ENCODE data around the gene SFXN5. TPM values are rescaled to one million over a fixed set of nuclear protein-coding genes. Genes with fewer than 3 reads are reported as not detected.
A peak's percentile ranks its signal among the peaks of the same experiment; 100 is the strongest.

SFXN5 gene
- total RNA-seq, 1 donor from 2014 or later, result 9.5 TPM

DNA sequence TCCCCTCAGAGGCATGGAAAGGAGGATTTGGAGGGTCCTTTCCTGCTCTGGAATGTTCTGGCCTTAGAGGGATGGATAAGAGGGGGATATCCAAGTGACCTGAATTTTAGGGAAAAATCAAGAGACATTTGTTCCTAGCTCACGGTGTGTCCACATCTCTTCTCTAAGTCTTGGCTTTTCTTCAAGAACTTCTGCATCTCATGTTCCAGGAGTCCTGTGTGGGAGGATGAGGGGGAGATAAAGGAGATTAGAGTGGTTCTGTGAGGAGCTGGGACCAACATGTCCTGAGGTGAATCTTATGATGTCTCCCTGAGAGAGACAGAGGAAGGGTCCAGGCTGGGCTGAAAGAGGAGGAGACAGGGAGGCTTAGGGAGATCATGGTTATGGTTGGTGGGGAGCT is 142.5 kb downstream of the SFXN5 start:
- H3K9me3 Mint-ChIP-seq, result no peaks in the 10 kb centered on the region
- no peaks in the 10 kb centered on the region for H3K4me1 Mint-ChIP-seq (ENCODE audit: low read depth)
- DNase-seq (ENCODE audit: low spot score), result no peak
- H3K36me3 Mint-ChIP-seq (ENCODE audit: low read depth), result no peaks in the 10 kb centered on the region
- H3K27ac Mint-ChIP-seq, result no peak overlapping the region
- intact Hi-C loops (cut with micrococcal nuclease), result no loop called here
- peaks cover 14% of the 10 kb centered on the region for H3K27me3 Mint-ChIP-seq (ENCODE audit: insufficient read depth)
- no peak overlapping the region for H3K4me3 Mint-ChIP-seq

DNA sequence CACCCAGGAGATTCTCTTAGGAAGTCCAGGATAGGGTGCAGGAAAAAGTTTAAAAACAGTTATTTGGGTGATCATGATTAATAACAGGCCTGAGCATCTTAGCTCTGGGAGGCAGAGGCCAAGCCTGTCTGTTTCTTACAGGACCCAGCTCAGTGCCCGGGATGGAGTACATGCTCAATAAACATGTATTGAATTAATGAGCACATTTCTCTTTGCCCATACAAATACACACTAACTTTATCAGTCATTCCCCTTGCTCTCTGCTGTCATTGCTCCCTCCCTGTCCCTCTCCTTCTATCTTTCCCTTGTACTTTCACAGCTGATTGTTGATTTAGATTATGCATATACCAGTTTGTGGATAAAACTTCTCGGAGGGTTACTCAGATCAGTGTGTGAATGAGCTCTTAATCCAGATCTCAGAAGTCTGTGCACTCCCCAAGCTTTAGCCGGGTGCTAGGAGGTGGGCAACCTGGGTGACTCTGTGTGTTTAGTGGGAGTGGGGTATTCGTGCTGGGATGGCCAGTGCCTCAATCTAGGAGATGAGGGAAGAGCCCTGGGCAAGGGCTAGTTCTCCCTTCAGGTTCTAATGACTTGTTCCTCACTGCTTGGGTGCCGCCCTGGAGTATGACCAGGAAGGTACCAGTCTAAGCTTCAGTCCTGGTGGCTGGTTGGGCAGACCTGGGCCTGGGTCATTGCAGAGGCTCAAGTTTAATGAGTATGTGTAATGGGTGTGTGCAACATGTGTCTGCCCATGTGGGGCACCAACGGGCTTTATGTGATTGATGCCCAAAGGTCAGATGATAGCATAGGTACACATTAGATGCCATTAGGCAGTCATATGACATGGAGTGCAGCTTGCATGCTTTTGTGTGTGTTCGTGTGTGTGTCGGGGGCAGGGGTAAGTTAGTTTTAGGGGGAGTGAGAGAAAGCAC is 143.6 kb downstream of the SFXN5 start:
- H3K36me3 Mint-ChIP-seq (ENCODE audit: low read depth), result no peaks in the 10 kb centered on the region
- no peak for DNase-seq (ENCODE audit: low spot score)
- intact Hi-C loops (cut with micrococcal nuclease), result no loop called here
- H3K4me3 Mint-ChIP-seq, result no peak overlapping the region
- no peak overlapping the region for H3K27ac Mint-ChIP-seq
- H3K4me1 Mint-ChIP-seq (ENCODE audit: low read depth), result no peaks in the 10 kb centered on the region
- no peaks in the 10 kb centered on the region for H3K9me3 Mint-ChIP-seq
- H3K27me3 Mint-ChIP-seq (ENCODE audit: insufficient read depth), result peaks cover 25% of the 10 kb centered on the region

DNA sequence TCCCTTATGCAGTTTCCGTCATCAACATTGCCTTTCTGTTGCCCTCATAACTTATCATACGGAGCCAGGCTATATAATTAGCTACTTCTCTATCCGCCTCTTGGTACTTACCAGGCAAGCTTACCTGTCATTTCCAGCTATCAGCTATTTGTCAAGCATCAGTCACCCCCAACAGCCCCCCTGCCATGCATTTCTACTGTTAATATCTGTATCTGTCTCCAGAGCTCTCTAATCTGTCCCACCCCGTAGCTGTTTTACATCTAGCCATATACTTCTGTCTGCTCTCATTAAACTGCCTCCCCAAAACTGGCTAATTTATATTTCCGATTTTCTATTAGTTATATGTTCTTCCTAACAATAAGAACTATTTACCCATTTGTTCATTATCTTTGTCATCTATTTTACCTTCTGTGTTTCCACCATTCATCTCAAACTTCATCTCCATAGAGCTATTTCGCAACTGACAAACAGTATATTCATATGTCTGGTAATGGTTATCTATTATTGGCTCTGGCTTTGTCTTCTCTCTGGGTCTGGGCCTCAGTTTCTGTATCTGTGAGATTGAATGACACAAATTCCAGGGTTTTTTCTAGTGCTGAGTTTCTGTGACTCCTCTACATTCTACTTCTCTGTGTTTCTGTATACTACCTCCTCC is 144.6 kb downstream of the SFXN5 start:
- intact Hi-C loops (cut with micrococcal nuclease), result no loop called here
- Mint-ChIP-seq H3K9me3 (no peaks in the 10 kb centered on the region), H3K27me3 (ENCODE audit: insufficient read depth) (peaks cover 34% of the 10 kb centered on the region), H3K36me3 (ENCODE audit: low read depth) (peaks cover 4% of the 10 kb centered on the region), H3K4me3 (no peak overlapping the region), H3K27ac (no peak overlapping the region), H3K4me1 (ENCODE audit: low read depth) (no peaks in the 10 kb centered on the region)
- no peak for DNase-seq (ENCODE audit: low spot score)

DNA sequence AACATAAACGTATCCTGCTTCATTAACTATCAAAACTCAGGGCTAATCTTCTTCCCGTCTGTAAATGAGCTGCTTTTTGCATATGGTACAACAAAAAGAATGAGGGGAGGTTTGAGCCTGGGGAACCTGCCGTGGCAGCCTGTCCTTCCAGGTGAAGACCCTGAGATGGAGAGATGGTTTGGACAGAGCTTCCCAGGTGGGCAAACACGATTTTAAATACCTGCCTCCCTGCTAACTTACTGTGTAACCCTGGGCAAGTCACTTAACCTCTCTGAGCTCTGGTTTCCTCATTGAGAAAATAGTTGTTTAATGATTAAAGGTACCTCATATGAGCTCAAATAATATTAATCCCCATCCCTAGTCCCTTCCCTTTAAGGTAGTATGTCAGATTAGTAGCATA is 145.1 kb downstream of the SFXN5 start:
- DNase-seq (ENCODE audit: low spot score), result no peak
- Mint-ChIP-seq H3K4me1 (ENCODE audit: low read depth) (no peaks in the 10 kb centered on the region), H3K27ac (no peak overlapping the region), H3K27me3 (ENCODE audit: insufficient read depth) (peaks cover 39% of the 10 kb centered on the region), H3K4me3 (no peak overlapping the region), H3K9me3 (no peaks in the 10 kb centered on the region), H3K36me3 (ENCODE audit: low read depth) (peaks cover 4% of the 10 kb centered on the region)
- intact Hi-C loops (cut with micrococcal nuclease), result no loop called here

DNA sequence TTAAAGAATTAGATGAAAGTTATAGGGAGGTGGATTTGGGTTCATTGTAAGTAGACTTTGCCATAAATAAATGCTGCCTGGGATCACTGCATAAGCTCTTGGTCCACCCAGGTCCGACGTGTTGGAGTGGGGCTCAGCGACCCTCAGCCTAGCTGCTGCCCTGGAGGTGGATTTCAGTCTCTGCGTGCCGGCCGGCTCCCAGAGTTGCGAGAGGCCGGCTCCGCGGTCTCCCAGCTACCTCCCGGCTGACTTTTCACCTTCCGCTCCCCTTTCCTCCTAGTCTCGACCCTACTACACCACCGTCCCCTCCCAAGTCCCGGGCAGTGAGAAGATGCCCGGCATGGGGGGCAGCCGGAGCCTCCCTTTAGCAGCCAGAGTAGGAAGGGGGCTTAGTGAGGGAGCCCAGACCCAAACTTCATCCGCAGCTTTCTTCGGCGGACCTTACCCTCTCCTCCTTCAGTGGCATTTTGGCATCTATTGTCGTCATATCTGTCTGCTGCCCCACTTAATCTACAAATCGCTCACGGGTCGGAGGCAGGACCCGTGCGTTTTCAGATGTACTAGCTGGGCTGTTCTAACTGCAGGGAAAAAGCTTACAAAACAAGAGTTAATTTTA is 146.1 kb downstream of the SFXN5 start:
- Mint-ChIP-seq H3K4me3 (no peak overlapping the region), H3K27me3 (ENCODE audit: insufficient read depth) (peaks cover 42% of the 10 kb centered on the region), H3K27ac (no peak overlapping the region), H3K36me3 (ENCODE audit: low read depth) (peaks cover 4% of the 10 kb centered on the region), H3K4me1 (ENCODE audit: low read depth) (no peaks in the 10 kb centered on the region), H3K9me3 (no peaks in the 10 kb centered on the region)
- no peak for DNase-seq (ENCODE audit: low spot score)
- intact Hi-C loops (cut with micrococcal nuclease), result loop anchor here (1.0 kb wide), 1 partner anchor 8 kb away; the partner anchor contains the start of gene EMX1

DNA sequence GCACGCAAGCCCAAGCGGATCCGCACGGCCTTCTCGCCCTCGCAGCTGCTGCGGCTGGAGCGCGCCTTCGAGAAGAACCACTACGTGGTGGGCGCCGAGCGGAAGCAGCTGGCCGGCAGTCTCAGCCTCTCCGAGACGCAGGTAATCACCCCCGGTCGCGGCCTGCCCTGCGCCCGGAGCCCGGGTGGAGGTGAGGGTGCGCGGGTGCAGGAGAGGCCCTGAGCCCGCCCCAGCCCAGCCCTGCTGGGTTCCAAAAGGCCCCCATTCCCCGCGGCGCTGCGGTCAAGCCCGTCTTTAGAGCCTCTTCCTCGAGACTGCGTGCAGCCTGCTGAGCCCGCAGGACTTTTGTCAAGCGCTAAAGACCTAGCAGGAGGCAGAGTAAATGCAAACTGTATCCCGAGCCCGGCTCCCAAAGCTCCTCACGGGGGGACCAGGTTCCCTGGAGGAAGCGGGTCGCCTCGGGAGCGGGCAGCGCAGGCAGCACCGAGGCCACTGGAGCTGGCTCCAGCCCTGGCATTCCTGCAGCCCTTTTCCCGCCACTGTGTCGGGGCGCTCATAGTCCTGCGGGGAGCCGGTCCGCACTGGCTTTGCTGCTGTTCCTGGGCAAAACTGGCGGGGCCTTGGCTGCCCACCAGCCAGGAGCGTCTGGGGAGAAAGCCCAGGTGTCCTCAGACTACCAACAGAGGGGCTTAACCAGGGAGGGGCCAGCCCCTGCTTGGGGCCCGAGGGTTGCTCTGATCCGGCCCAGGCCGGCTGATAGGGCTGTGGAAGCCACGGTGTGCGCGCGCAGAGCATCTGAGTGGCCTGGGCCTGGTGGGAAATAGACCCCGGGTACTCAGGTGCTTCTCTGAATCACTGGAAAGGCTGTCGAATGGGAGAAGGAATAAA is 146.9 kb downstream of the SFXN5 start:
- peaks cover 4% of the 10 kb centered on the region for H3K36me3 Mint-ChIP-seq (ENCODE audit: low read depth)
- intact Hi-C loops (cut with micrococcal nuclease), result loop anchor here (1.0 kb wide), 1 partner anchor 7 kb away; the partner anchor contains the start of gene EMX1
- H3K27ac Mint-ChIP-seq, result no peak overlapping the region
- peaks cover 47% of the 10 kb centered on the region for H3K27me3 Mint-ChIP-seq (ENCODE audit: insufficient read depth)
- no peak overlapping the region for H3K4me3 Mint-ChIP-seq
- no peak for DNase-seq (ENCODE audit: low spot score)
- no peaks in the 10 kb centered on the region for H3K4me1 Mint-ChIP-seq (ENCODE audit: low read depth)
- no peaks in the 10 kb centered on the region for H3K9me3 Mint-ChIP-seq

DNA sequence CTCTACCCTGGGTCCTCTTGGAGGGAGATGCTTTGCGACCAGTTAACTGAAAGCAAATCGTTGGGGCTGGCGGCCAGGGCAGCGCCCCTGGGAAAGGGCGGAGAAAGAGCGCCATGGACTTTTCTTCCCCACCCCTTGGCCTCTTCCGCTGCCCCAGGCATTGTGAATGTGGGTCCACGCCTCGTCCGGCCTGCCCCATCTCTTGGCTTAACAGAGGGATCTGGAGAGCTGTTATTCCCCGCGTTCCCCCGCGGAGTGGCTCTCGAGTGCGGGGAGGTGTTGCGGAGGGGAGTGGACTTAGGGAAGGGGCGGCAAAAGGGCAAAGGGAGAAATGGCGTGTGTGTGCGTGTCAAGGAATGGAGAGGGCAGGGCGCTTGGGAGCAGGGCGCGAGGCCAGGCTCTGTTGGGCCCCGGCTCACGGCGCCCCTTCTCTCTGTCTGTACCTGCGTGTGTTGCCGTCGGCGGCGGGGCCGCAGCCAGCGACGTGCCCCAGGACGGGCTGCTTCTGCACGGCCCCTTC is 147.6 kb downstream of the SFXN5 start:
- intact Hi-C loops (cut with micrococcal nuclease), result no loop called here
- no peaks in the 10 kb centered on the region for H3K4me1 Mint-ChIP-seq (ENCODE audit: low read depth)
- no peak overlapping the region for H3K4me3 Mint-ChIP-seq
- no peak overlapping the region for H3K27ac Mint-ChIP-seq
- H3K9me3 Mint-ChIP-seq, result no peaks in the 10 kb centered on the region
- no peak for DNase-seq (ENCODE audit: low spot score)
- H3K27me3 Mint-ChIP-seq (ENCODE audit: insufficient read depth), result peaks cover 54% of the 10 kb centered on the region
- H3K36me3 Mint-ChIP-seq (ENCODE audit: low read depth), result peaks cover 4% of the 10 kb centered on the region

DNA sequence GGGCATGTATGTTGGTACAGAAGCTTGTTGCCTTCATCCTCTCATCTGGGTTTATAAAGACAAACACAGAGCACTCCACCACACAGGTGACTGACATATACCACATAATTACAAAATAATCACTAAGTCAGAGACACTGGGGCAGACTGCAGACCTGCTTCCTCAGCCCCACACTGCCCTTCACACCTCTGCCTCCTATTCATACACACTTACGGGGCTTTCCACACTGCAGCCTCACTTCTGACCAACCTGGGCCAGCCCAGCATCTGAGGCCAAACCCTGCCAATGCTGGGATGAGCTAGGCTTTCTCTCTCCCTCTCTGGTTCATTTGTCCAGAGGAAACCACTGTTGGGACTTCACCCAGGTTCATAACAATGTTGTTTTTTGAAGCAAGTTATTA is 149.7 kb downstream of the SFXN5 start:
- intact Hi-C loops (cut with micrococcal nuclease), result no loop called here
- H3K4me1 Mint-ChIP-seq (ENCODE audit: low read depth), result no peaks in the 10 kb centered on the region
- DNase-seq (ENCODE audit: low spot score), result no peak
- H3K27ac Mint-ChIP-seq, result no peak overlapping the region
- peaks cover 4% of the 10 kb centered on the region for H3K36me3 Mint-ChIP-seq (ENCODE audit: low read depth)
- no peaks in the 10 kb centered on the region for H3K9me3 Mint-ChIP-seq
- no peak overlapping the region for H3K4me3 Mint-ChIP-seq
- H3K27me3 Mint-ChIP-seq (ENCODE audit: insufficient read depth), result peaks cover 63% of the 10 kb centered on the region

DNA sequence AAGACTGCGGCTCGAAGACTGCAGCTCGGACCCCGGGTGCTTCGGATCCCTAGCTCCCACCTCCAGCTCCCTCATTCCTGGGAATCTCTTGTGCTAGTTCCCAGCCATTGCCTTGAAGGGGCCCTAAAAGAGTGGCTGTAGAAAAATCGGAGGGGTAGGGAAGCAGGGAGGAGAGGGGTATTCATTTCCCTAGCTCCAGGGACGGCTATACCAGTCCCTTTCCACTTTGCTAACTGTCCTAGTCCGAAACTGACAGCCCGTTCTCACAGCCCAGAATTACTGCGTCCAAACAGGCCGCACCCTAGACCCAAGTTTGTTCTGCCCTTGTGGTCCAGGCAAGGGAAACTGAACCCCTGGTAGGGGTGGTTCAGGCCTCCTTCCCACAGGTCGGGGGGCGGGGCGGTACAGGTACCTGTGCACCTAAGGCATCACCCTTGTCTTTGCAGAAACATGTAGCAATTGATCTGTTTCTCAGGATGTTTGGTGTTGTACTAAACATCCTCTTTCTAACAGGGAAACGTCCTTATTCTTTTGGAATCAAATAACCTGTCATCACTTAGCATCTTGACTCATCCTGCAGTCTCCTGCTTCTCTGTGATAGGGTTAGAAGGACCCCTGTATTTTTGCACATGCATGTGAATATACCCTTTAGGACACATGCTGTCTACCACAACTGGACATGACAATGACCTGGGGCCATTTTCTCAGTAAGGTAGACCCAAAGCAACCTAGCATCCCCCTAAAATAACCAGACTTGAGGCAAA is 150.2 kb downstream of the SFXN5 start:
- Mint-ChIP-seq H3K4me3 (no peak overlapping the region), H3K4me1 (ENCODE audit: low read depth) (no peaks in the 10 kb centered on the region), H3K27ac (no peak overlapping the region), H3K36me3 (ENCODE audit: low read depth) (peaks cover 4% of the 10 kb centered on the region), H3K9me3 (no peaks in the 10 kb centered on the region), H3K27me3 (ENCODE audit: insufficient read depth) (peaks cover 64% of the 10 kb centered on the region)
- no peak for DNase-seq (ENCODE audit: low spot score)
- intact Hi-C loops (cut with micrococcal nuclease), result no loop called here

DNA sequence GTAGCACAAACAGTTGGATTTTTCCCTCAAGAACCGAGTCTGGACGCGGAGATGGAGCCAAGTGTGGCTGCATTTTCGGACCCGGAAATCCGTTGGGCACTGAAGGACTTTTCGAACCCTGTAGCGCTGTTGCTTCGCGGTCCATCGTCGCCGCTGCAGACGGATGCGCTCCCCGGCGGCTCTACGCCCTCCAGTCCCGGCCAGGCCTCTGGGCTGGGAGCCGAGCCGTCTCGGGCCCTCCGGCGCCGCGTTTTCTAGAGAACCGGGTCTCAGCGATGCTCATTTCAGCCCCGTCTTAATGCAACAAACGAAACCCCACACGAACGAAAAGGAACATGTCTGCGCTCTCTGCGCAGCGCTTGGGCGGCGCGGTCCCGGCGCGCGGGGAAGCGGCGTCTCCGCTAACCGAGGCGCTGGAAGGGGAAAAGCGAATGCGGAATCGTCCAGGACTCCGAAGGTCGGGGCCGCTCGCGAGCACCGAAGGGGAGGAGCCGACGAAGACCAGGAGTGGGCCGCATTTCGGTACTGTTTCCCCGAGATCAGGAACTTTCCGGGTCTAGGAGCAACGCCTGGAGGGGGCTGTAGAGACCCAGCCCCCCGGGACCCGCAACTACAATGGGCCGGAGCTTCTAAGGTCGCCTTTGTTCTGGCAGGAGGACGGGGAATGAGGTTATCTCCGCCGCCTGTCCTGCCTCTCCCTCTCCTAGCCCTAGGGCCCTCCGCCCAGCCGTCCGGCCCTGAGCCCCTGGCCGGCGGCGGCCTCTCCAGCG is 151.0 kb downstream of the SFXN5 start:
- DNase-seq (ENCODE audit: low spot score), result no peak
- no peaks in the 10 kb centered on the region for H3K9me3 Mint-ChIP-seq
- H3K36me3 Mint-ChIP-seq (ENCODE audit: low read depth), result peaks cover 4% of the 10 kb centered on the region
- H3K4me3 Mint-ChIP-seq, result peak overlapping the region; percentile 19
- no peak overlapping the region for H3K27ac Mint-ChIP-seq
- H3K4me1 Mint-ChIP-seq (ENCODE audit: low read depth), result peaks cover 2% of the 10 kb centered on the region
- H3K27me3 Mint-ChIP-seq (ENCODE audit: insufficient read depth), result peaks cover 64% of the 10 kb centered on the region
- intact Hi-C loops (cut with micrococcal nuclease), result no loop called here
